ENCODE results near the gene DENR.
"Not testable (repeated sequence)": the region's sequence is repeated elsewhere in the genome, so short reads cannot be mapped to it uniquely, and the experiment has no call there.

The DENR gene

GRCh38 chr12:122740351-122740750 lies 12.3 kb upstream of the DENR start:
- no peak for DNase-seq (ENCODE audit: low read depth in 2 of 2)

- DNase-seq (ENCODE audit: low read depth in 2 of 2): no peak
Measured at GRCh38 chr12:122743895-122744525, 8.6 kb upstream of the DENR start.

- DNase-seq (ENCODE audit: low read depth in 2 of 2): no peak
Measured at GRCh38 chr12:122747224-122748135, 5.1 kb upstream of the DENR start.

- DNase-seq (ENCODE audit: low read depth in 2 of 2): no peak
Measured at GRCh38 chr12:122749569-122750332, 2.9 kb upstream of the DENR start.

- DNase-seq (ENCODE audit: low read depth in 2 of 2): not testable (repeated sequence)
Measured at GRCh38 chr12:122750781-122751515, 1.7 kb upstream of the DENR start.

- DNase-seq (ENCODE audit: low read depth in 2 of 2): no peak
Measured at GRCh38 chr12:122753319-122753650, 661 bp downstream of the DENR start.

- no peak for DNase-seq (ENCODE audit: low read depth in 2 of 2)
Measured at GRCh38 chr12:122754790-122755189, 2.2 kb downstream of the DENR start.

GRCh38 chr12:122757568-122757967 lies 4.9 kb downstream of the DENR start:
- no peak for DNase-seq (ENCODE audit: low read depth in 2 of 2)

- DNase-seq (ENCODE audit: low read depth in 2 of 2): no peak
Measured at GRCh38 chr12:122785503-122785902, 32.9 kb downstream of the DENR start.

- no peak for DNase-seq (ENCODE audit: low read depth in 2 of 2)
Measured at GRCh38 chr12:122788387-122788786, 35.8 kb downstream of the DENR start.

GRCh38 chr12:122789637-122790036 lies 37.0 kb downstream of the DENR start:
- DNase-seq (ENCODE audit: low read depth in 2 of 2): no peak

GRCh38 chr12:122790393-122791075 lies 37.9 kb downstream of the DENR start:
- DNase-seq (ENCODE audit: low read depth in 2 of 2): no peak

- no peak for DNase-seq (ENCODE audit: low read depth in 2 of 2)
Measured at GRCh38 chr12:122793685-122794106, 41.1 kb downstream of the DENR start.

GRCh38 chr12:122795807-122796206 lies 43.2 kb downstream of the DENR start:
- no peak for DNase-seq (ENCODE audit: low read depth in 2 of 2)

GRCh38 chr12:122799641-122800243 lies 47.1 kb downstream of the DENR start:
- no peak for DNase-seq (ENCODE audit: low read depth in 2 of 2)

GRCh38 chr12:122803937-122804336 lies 51.3 kb downstream of the DENR start:
- DNase-seq (ENCODE audit: low read depth in 2 of 2): no peak

- DNase-seq (ENCODE audit: low read depth in 2 of 2): not testable (repeated sequence)
Measured at GRCh38 chr12:122804957-122805356, 52.3 kb downstream of the DENR start.

- DNase-seq (ENCODE audit: low read depth in 2 of 2): no peak
Measured at GRCh38 chr12:122807651-122808050, 55.0 kb downstream of the DENR start.

- DNase-seq (ENCODE audit: low read depth in 2 of 2): no peak
Measured at GRCh38 chr12:122811777-122812176, 59.2 kb downstream of the DENR start.

GRCh38 chr12:122813310-122813713 lies 60.7 kb downstream of the DENR start:
- no peak for DNase-seq (ENCODE audit: low read depth in 2 of 2)
